Gastroesophageal sphincter (tissue), 3 donors: ENCODE results near the gene SMARCB1.

Experiments
- EP300 ChIP-seq: sonication (generic); formaldehyde crosslinking; IDR thresholded peaks from one replicate; pipeline ENCODE4 v1.6.1; 2017; ENCODE audit warnings: antibody characterized with exemption, mild to moderate bottlenecking
- POLR2A ChIP-seq, 2 donors: fragments of 450-650 bp; IDR thresholded peaks; one replicate each; pipeline ENCODE4 v1.6.1; 2017; ENCODE audit warnings: antibody characterized with exemption in 2 of 2, mild to moderate bottlenecking in 2 of 2, moderate library complexity in 1 of 2
- POLR2AphosphoS5 ChIP-seq: sonication (generic); formaldehyde crosslinking; IDR thresholded peaks from one replicate; pipeline ENCODE4 v1.6.1; 2017; ENCODE audit warnings: antibody characterized with exemption
- TF ChIP-seq, protein P1 (sequence below), 4 experiments: fragments of 200-600 bp in 2 of 4; fragments of 450-650 bp in 2 of 4; sonication (generic) in 1 of 4; IDR thresholded peaks; one replicate each; pipeline ENCODE4 v1.5.1; 2017 to 2019; ENCODE audit warnings: antibody characterized with exemption in 4 of 4, mild to moderate bottlenecking in 2 of 4, moderate library complexity in 2 of 4

DNA sequence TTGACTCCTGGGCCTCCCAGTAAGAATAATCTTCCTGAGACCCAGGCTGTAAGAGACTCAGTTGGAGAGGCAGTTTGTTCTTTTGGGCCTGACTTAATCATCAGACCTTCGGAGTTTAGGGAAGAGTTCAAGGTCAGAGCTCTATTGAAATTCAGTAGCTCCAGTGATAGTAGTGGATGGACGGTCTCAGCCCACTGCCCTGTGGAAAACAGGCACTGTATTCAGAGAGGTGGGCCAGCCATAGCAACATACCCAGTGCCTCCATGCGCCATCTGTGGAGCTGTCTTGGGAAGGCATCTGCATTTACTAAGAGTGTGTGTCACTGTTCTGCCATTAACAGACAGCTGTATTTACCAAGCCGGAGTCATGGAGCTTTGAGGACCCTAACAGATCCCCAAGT is 2.9 kb downstream of the SMARCB1 start:
- TF ChIP-seq POLR2A (IDR thresholded peaks at IDR 0.05) (no peak), EP300 (no peak), POLR2AphosphoS5 (no peak)
- TF ChIP-seq, protein P1, sequence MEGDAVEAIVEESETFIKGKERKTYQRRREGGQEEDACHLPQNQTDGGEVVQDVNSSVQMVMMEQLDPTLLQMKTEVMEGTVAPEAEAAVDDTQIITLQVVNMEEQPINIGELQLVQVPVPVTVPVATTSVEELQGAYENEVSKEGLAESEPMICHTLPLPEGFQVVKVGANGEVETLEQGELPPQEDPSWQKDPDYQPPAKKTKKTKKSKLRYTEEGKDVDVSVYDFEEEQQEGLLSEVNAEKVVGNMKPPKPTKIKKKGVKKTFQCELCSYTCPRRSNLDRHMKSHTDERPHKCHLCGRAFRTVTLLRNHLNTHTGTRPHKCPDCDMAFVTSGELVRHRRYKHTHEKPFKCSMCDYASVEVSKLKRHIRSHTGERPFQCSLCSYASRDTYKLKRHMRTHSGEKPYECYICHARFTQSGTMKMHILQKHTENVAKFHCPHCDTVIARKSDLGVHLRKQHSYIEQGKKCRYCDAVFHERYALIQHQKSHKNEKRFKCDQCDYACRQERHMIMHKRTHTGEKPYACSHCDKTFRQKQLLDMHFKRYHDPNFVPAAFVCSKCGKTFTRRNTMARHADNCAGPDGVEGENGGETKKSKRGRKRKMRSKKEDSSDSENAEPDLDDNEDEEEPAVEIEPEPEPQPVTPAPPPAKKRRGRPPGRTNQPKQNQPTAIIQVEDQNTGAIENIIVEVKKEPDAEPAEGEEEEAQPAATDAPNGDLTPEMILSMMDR (IDR thresholded peaks at IDR 0.05) = no peak
